ENCODE data around the gene KPNA6. TPM values are rescaled to one million over a fixed set of nuclear protein-coding genes. Genes with fewer than 3 reads are reported as not detected.
A peak's percentile ranks its signal among the peaks of the same experiment; 100 is the strongest.

The KPNA6 gene
- total and polyA plus RNA-seq, 2 of the 13 experiments (the other 11 are each of a cell fraction or from before 2014, with no cell fraction given) = 22.0 to 47.5 TPM

- TF ChIP-seq PAXIP1 (CRISPR knock-in tag; conservative IDR thresholded peaks at IDR 0.05) (no peak), ZNF607 (CRISPR knock-in tag; IDR thresholded peaks at IDR 0.05; ENCODE audit: borderline replicate concordance) (no peak), ZSCAN31 (CRISPR knock-in tag; IDR thresholded peaks at IDR 0.05; ENCODE audit: low read depth) (peak; percentile 65), AHDC1 (CRISPR knock-in tag; IDR thresholded peaks at IDR 0.05; ENCODE audit: borderline replicate concordance) (peak; percentile 70; the same call in 1 of the 2 replicates), TFDP1 (CRISPR knock-in tag; IDR thresholded peaks at IDR 0.05; ENCODE audit: borderline replicate concordance) (peak; percentile 41; the same call in 1 of the 2 replicates), ZGPAT (CRISPR knock-in tag; IDR thresholded peaks at IDR 0.05) (peak; percentile 62), ARID4A (CRISPR knock-in tag; IDR thresholded peaks at IDR 0.05; ENCODE audit: borderline replicate concordance) (peak; percentile 83), THAP11 (CRISPR knock-in tag; IDR thresholded peaks at IDR 0.05) (peak; percentile 87)
Observed at GRCh38 chr1:32107742-32108661, at the start of gene KPNA6 (continued).
